SK-N-SH (cell line): ENCODE results near the gene C17orf114.

Experiments used
- CTCF ChIA-PET: fragments of 300-600, 350-600 bp; formaldehyde crosslinking; extraction: SDS; loops from one replicate; lab custom pipeline; 2021; lab: Yijun Ruan, JAX
- POLR2A ChIA-PET: fragments of 350-600 bp; sonication (Branson Sonifier 250); formaldehyde crosslinking; extraction: SDS; loops from one replicate; lab custom pipeline; 2020; ENCODE audit warnings: antibody characterized with exemption, inconsistent platforms; lab: Yijun Ruan, JAX
- DNase-seq: peaks from one replicate; pipeline ENCODE4 v3.0.0; 2012
- H2AFZ ChIP-seq: fragments of 200-600 bp; sonication (generic); 2 replicates; pipeline ENCODE4 v1.8.1; 2016; ENCODE audit warnings: antibody characterized with exemption, mild to moderate bottlenecking, low read depth
- H3F3A ChIP-seq: fragments of 200-600 bp; sonication (generic); replicated peaks from 2 replicates; pipeline ENCODE3; 2016; ENCODE audit warnings: antibody characterized with exemption, mild to moderate bottlenecking; ENCODE audit not compliant: insufficient read depth
- H3K27ac ChIP-seq, 2 experiments: fragments of 200-500 bp in 1 of 2; fragments of 200-600 bp in 1 of 2; sonication (Bioruptor generic) in 1 of 2; sonication (generic), shearing (Covaris generic) in 1 of 2; 2 replicates each; pipeline versions ENCODE4 v1.5.1 to v1.6.1; 2014 to 2016; ENCODE audit warnings: low read depth in 2 of 2, inconsistent platforms in 1 of 2, low read length in 1 of 2, mild to moderate bottlenecking in 1 of 2, mixed read lengths in 1 of 2
- H3K27me3 ChIP-seq: fragments of 200-600 bp; sonication (generic), shearing (Covaris generic); 2 replicates; pipeline ENCODE4 v1.6.1; 2016; ENCODE audit warnings: mixed run types; ENCODE audit not compliant: insufficient read depth
- H3K36me3 ChIP-seq, 2 experiments: fragments of 200-500 bp in 1 of 2; fragments of 200-600 bp in 1 of 2; sonication (Bioruptor generic) in 1 of 2; sonication (generic) in 1 of 2; replicated peaks in 1 of 2; 2 replicates each; pipeline versions ENCODE3 to v1.5.1; 2014 to 2016; ENCODE audit warnings: low read length in 1 of 2, mild to moderate bottlenecking in 1 of 2; ENCODE audit not compliant: insufficient read depth in 2 of 2, control insufficient read depth in 1 of 2
- H3K4me1 ChIP-seq, 2 experiments: fragments of 200-500 bp in 1 of 2; fragments of 200-600 bp in 1 of 2; sonication (Bioruptor generic) in 1 of 2; sonication (generic), shearing (Covaris generic) in 1 of 2; 2 replicates each; pipeline versions ENCODE4 v1.5.1 to v1.6.1; 2014 to 2016; ENCODE audit warnings: low read depth in 1 of 2, low read length in 1 of 2, mixed run types in 1 of 2; ENCODE audit not compliant: insufficient read depth in 2 of 2, control insufficient read depth in 1 of 2
- H3K4me2 ChIP-seq: fragments of 200-600 bp; sonication (generic), shearing (Covaris generic); 2 replicates; pipeline ENCODE4 v1.6.1; 2017; ENCODE audit warnings: mixed run types
- H3K4me3 ChIP-seq, 2 experiments: fragments of 200-500 bp in 1 of 2; fragments of 200-600 bp in 1 of 2; sonication (Bioruptor generic) in 1 of 2; sonication (generic), shearing (Covaris generic) in 1 of 2; 2 replicates each; pipeline versions ENCODE4 v1.5.1 to v1.8.1; 2014 to 2016; ENCODE audit warnings: low read depth in 2 of 2, inconsistent platforms in 1 of 2, low read length in 1 of 2, mild to moderate bottlenecking in 1 of 2, mixed read lengths in 1 of 2, moderate library complexity in 1 of 2
- H3K79me2 ChIP-seq: fragments of 200-600 bp; sonication (generic); 2 replicates; pipeline ENCODE4 v1.8.1; 2017; ENCODE audit warnings: mild to moderate bottlenecking; ENCODE audit not compliant: insufficient read depth
- H3K9ac ChIP-seq: fragments of 200-600 bp; sonication (generic); 2 replicates; pipeline ENCODE4 v1.6.1; 2017; ENCODE audit warnings: mixed run types
- H3K9me2 ChIP-seq: fragments of 200-600 bp; sonication (generic); 2 replicates; pipeline ENCODE4 v1.6.1; 2017; ENCODE audit warnings: mixed run types
- H3K9me3 ChIP-seq: fragments of 200-600 bp; sonication (generic); 2 replicates; pipeline ENCODE4 v1.6.1; 2017; ENCODE audit warnings: mixed run types, mild to moderate bottlenecking, moderate library complexity
- H4K20me1 ChIP-seq: fragments of 200-600 bp; sonication (generic); 2 replicates; pipeline ENCODE4 v1.6.1; 2017; ENCODE audit warnings: mild to moderate bottlenecking, mixed run types; ENCODE audit not compliant: insufficient read depth
- CHD2 ChIP-seq: fragments of 150-350 bp; IDR thresholded peaks from 2 replicates; pipeline ENCODE4 v1.6.1; 2018; ENCODE audit warnings: low read length; ENCODE audit not compliant: partially characterized antibody
- FOSL2 ChIP-seq: IDR thresholded peaks from 2 replicates; pipeline ENCODE4 v1.4.0; 2012; ENCODE audit warnings: low read depth, mild to moderate bottlenecking, moderate library complexity, borderline replicate concordance
- GABPA ChIP-seq: IDR thresholded peaks from 2 replicates; pipeline ENCODE4 v1.4.0; 2012; ENCODE audit warnings: low read depth, mild to moderate bottlenecking
- GATA2 ChIP-seq: sonication (generic); formaldehyde crosslinking; IDR thresholded peaks from 2 replicates; pipeline ENCODE4 v1.5.0; 2020; ENCODE audit warnings: mild to moderate bottlenecking, missing genetic modification reagents
- MXI1 ChIP-seq: IDR thresholded peaks from 2 replicates; pipeline ENCODE4 v1.6.1; 2012; ENCODE audit warnings: mild to moderate bottlenecking, low read depth, low read length, improper control_type of control experiment
- NRF1 ChIP-seq: IDR thresholded peaks from 2 replicates; pipeline ENCODE4 v1.6.1; 2012; ENCODE audit warnings: low read depth, mild to moderate bottlenecking, low read length
- POLR2AphosphoS5 ChIP-seq: IDR thresholded peaks from 2 replicates; pipeline ENCODE4 v1.6.1; 2012; ENCODE audit warnings: low read depth, low read length
- RFX5 ChIP-seq: IDR thresholded peaks from 2 replicates; pipeline ENCODE4 v1.6.1; 2012; ENCODE audit warnings: mild to moderate bottlenecking, improper control_type of control experiment, low read length
- RXRA ChIP-seq: IDR thresholded peaks from 2 replicates; pipeline ENCODE4 v1.4.0; 2012; ENCODE audit warnings: low read depth, mild to moderate bottlenecking, borderline replicate concordance
- SIN3A ChIP-seq: IDR thresholded peaks from 2 replicates; pipeline ENCODE4 v1.6.1; 2012; ENCODE audit warnings: low read depth, mild to moderate bottlenecking, low read length, moderate library complexity, borderline replicate concordance
- SMC3 ChIP-seq: IDR thresholded peaks from 2 replicates; pipeline ENCODE4 v1.6.1; 2012; ENCODE audit warnings: low read depth, low read length, improper control_type of control experiment
- TAF1 ChIP-seq: IDR thresholded peaks from 2 replicates; pipeline ENCODE4 v1.6.1; 2012; ENCODE audit warnings: low read depth, mild to moderate bottlenecking, low read length, moderate library complexity, borderline replicate concordance
- TCF12 ChIP-seq: IDR thresholded peaks from 2 replicates; pipeline ENCODE4 v1.4.0; 2012
- WGBS: methylation state at CpG from one replicate; pipeline ENCODE4 v1.1.6; 2017; ENCODE audit warnings: low lambda C conversion rate; 5-methylcytosine and 5-hydroxymethylcytosine counted together
- TF ChIP-seq, protein P1 (sequence below): IDR thresholded peaks from 2 replicates; pipeline ENCODE4 v1.4.0; 2012; ENCODE audit warnings: low read depth, borderline replicate concordance
- TF ChIP-seq, protein P2 (sequence below): IDR thresholded peaks from 2 replicates; pipeline ENCODE4 v1.4.0; 2012; ENCODE audit warnings: low read depth, borderline replicate concordance
- TF ChIP-seq, protein P3 (sequence below): IDR thresholded peaks from 2 replicates; pipeline ENCODE4; 2012
- TF ChIP-seq, protein P4 (sequence below): IDR thresholded peaks from 2 replicates; pipeline ENCODE4 v1.6.1; 2012; ENCODE audit warnings: mild to moderate bottlenecking, low read depth, low read length, moderate library complexity

C17orf114 gene

DNA sequence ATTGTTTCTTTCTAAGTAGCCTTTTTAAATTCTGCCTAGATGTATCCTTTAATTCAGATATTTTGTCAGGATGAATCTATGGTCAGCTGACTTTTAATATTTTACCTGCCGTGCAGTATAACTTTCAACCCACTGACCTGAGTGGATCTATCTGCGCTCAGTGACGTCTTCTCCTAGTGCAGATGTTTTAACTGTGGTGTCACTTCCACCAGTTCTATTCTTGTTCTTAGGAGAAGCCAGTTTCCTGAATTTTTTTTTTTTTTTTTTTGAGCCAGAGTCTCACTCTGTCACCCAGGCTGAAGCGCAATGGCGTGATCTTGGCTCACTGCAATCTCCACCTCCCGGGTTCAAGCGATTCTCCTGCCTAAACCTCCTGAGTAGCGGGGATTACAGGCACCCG is 35.4 kb downstream of the C17orf114 start:
- 60% methylated on average over 9 of the region's 9 CpGs for WGBS
- H3K4me3 ChIP-seq: no peak overlapping the region
- no peak overlapping the region for H3K9ac ChIP-seq
- no peaks in the 10 kb centered on the region for H4K20me1 ChIP-seq
- H3K4me2 ChIP-seq: no peak overlapping the region
- no peak for DNase-seq
- H3K4me1 ChIP-seq: peaks cover 0 to 2% of the 10 kb centered on the region in 2 experiments; a peak in 1 of 4 replicates
- no peaks in the 10 kb centered on the region for H3K36me3 ChIP-seq
- no peaks in the 10 kb centered on the region for H3K79me2 ChIP-seq
- ChIA-PET CTCF (interaction anchor here (0.9 to 1.5 kb wide), 4 partner anchors 23 to 136 kb away, joined by 3 read pairs; partner anchors contain the start of genes CHRNE and GLTPD2), POLR2A (no interaction called here)
- no peaks in the 10 kb centered on the region for H3K9me2 ChIP-seq
- no peaks in the 10 kb centered on the region for H3F3A ChIP-seq
- H3K27ac ChIP-seq: no peak overlapping the region
- H3K27me3 ChIP-seq: peaks cover 36% of the 10 kb centered on the region
- TF ChIP-seq, protein P1, sequence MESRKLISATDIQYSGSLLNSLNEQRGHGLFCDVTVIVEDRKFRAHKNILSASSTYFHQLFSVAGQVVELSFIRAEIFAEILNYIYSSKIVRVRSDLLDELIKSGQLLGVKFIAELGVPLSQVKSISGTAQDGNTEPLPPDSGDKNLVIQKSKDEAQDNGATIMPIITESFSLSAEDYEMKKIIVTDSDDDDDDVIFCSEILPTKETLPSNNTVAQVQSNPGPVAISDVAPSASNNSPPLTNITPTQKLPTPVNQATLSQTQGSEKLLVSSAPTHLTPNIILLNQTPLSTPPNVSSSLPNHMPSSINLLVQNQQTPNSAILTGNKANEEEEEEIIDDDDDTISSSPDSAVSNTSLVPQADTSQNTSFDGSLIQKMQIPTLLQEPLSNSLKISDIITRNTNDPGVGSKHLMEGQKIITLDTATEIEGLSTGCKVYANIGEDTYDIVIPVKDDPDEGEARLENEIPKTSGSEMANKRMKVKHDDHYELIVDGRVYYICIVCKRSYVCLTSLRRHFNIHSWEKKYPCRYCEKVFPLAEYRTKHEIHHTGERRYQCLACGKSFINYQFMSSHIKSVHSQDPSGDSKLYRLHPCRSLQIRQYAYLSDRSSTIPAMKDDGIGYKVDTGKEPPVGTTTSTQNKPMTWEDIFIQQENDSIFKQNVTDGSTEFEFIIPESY: no peak
- no peak for TF ChIP-seq NRF1
- H2AFZ ChIP-seq: no peak overlapping the region
- no peaks in the 10 kb centered on the region for H3K9me3 ChIP-seq

DNA sequence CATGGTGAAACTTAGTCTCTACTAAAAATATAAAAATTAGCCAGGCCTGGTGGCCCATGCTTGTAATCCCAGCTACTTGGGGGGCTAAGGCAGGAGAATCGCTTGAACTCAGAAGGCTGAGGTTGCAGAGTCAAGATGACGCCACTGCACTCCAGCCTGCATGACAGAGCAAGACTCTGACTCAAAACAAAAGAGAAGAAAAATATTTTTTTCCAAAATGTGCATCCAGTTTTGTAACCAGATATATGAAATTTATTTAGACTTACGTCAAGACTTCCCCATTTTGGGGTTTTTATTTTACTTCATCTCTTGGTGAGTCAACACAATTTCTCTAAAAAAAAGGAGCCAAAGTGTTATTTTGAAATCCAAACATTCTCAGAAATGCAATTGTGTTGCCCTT is 35.9 kb downstream of the C17orf114 start:
- WGBS: 50% methylated on average over 3 of the region's 3 CpGs
- no peak overlapping the region for H3K4me2 ChIP-seq
- H2AFZ ChIP-seq: no peak overlapping the region
- H3K4me1 ChIP-seq: no peaks in the 10 kb centered on the region
- H3K36me3 ChIP-seq: no peaks in the 10 kb centered on the region
- H3K9me2 ChIP-seq: no peaks in the 10 kb centered on the region
- CTCF ChIA-PET: interaction anchor here (0.9 to 1.5 kb wide), 2 partner anchors 115 to 137 kb away, joined by 3 read pairs; partner anchors contain the start of gene CHRNE
- peaks cover 31% of the 10 kb centered on the region; the same call in 1 of the 2 replicates for H3K27me3 ChIP-seq
- no peak overlapping the region for H3K9ac ChIP-seq
- TF ChIP-seq SIN3A: no peak
- TF ChIP-seq, protein P2, sequence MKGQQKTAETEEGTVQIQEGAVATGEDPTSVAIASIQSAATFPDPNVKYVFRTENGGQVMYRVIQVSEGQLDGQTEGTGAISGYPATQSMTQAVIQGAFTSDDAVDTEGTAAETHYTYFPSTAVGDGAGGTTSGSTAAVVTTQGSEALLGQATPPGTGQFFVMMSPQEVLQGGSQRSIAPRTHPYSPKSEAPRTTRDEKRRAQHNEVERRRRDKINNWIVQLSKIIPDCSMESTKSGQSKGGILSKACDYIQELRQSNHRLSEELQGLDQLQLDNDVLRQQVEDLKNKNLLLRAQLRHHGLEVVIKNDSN: no peak
- TF ChIP-seq, protein P3, sequence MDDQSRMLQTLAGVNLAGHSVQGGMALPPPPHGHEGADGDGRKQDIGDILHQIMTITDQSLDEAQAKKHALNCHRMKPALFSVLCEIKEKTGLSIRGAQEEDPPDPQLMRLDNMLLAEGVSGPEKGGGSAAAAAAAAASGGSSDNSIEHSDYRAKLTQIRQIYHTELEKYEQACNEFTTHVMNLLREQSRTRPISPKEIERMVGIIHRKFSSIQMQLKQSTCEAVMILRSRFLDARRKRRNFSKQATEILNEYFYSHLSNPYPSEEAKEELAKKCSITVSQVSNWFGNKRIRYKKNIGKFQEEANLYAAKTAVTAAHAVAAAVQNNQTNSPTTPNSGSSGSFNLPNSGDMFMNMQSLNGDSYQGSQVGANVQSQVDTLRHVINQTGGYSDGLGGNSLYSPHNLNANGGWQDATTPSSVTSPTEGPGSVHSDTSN: no peak
- no peak for TF ChIP-seq RXRA
- no peak for TF ChIP-seq RFX5
- no peak for TF ChIP-seq TAF1
- no peak for TF ChIP-seq TCF12
- TF ChIP-seq POLR2AphosphoS5: no peak
- no peak for TF ChIP-seq CHD2
- TF ChIP-seq GATA2 (CRISPR knock-in tag): no peak
- no peak for TF ChIP-seq FOSL2
- no peak for TF ChIP-seq GABPA
- no peak for TF ChIP-seq MXI1
- TF ChIP-seq, protein P4, sequence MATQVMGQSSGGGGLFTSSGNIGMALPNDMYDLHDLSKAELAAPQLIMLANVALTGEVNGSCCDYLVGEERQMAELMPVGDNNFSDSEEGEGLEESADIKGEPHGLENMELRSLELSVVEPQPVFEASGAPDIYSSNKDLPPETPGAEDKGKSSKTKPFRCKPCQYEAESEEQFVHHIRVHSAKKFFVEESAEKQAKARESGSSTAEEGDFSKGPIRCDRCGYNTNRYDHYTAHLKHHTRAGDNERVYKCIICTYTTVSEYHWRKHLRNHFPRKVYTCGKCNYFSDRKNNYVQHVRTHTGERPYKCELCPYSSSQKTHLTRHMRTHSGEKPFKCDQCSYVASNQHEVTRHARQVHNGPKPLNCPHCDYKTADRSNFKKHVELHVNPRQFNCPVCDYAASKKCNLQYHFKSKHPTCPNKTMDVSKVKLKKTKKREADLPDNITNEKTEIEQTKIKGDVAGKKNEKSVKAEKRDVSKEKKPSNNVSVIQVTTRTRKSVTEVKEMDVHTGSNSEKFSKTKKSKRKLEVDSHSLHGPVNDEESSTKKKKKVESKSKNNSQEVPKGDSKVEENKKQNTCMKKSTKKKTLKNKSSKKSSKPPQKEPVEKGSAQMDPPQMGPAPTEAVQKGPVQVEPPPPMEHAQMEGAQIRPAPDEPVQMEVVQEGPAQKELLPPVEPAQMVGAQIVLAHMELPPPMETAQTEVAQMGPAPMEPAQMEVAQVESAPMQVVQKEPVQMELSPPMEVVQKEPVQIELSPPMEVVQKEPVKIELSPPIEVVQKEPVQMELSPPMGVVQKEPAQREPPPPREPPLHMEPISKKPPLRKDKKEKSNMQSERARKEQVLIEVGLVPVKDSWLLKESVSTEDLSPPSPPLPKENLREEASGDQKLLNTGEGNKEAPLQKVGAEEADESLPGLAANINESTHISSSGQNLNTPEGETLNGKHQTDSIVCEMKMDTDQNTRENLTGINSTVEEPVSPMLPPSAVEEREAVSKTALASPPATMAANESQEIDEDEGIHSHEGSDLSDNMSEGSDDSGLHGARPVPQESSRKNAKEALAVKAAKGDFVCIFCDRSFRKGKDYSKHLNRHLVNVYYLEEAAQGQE: no peak
- TF ChIP-seq SMC3: no peak
- TF ChIP-seq, all 33 proteins: peak for 0
- Histone ChIP-seq H3K79me2 (no peaks in the 10 kb centered on the region), H4K20me1 (no peaks in the 10 kb centered on the region), H3K4me3 (no peak overlapping the region), H3K27ac (no peak overlapping the region), H3F3A (no peaks in the 10 kb centered on the region), H3K9me3 (no peaks in the 10 kb centered on the region)
- POLR2A ChIA-PET: no interaction called here
- DNase-seq: no peak
